Measurements from ENCODE around the gene IVD. TPM values are rescaled to one million over a fixed set of nuclear protein-coding genes. Genes with fewer than 3 reads are reported as not detected.

Gene IVD
- polyA plus RNA-seq, 1 donor from 2014 or later: 28.6 TPM

DNA sequence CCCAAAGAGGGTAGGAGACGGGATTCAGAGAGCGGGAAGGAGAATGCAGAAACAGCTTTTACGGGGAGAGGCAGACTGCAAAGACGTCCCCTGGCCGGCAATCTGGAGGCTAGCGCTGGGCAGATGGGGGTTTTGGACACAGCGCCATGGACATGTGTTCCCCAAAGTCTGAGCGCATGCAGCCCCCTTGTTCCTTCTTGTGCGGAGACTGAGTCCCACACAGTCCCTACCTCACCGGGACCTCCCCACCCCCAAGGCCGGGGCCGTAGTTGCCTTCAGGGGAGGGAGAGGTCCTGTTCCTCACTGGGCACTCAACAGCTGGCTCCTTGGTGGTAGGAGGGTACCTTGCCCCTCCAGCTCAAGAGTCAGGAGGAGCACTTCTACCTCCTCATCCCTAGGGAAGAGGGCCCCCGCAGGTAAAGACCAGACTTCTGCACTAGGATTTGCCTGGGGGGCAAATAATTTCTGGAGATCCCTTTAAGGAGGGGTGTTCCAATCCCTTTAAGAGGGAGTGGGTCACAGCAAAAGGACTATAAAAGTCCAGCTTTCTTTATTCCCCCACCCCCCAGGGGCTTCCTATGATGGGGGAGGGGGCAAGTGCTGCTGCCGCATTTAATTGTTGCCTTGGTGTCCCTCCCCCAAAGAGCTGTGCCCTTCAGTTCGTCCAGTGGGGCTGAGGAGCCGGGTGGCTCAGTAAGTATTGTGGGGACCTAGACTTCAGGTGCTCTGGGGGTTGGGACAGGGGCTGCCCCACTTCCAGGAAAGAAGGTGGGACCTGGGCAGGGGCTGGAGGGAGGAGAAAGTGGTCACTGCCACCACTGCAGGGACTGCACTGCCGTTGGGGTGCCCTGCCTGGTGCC lies 31.5 kb downstream of the IVD start:
- H3K27ac ChIP-seq (ENCODE audit: low read length): no peak overlapping the region
- no peaks in the 10 kb centered on the region for H3K79me2 ChIP-seq (replicated peaks; ENCODE audit: insufficient read depth, low read length)
- H3K4me3 ChIP-seq (ENCODE audit: low read length): peak overlapping the region; percentile 53
- peaks cover 60% of the 10 kb centered on the region for H3K27me3 ChIP-seq (ENCODE audit: insufficient read depth, low read depth, low read length)
- no peaks in the 10 kb centered on the region for H4K20me1 ChIP-seq (ENCODE audit: insufficient read depth)
- H3K9me3 ChIP-seq (ENCODE audit: low read length): no peaks in the 10 kb centered on the region
- no peaks in the 10 kb centered on the region for H3K36me3 ChIP-seq (ENCODE audit: insufficient read depth, low read length)
- TF ChIP-seq REST (IDR thresholded peaks at IDR 0.05; ENCODE audit: borderline replicate concordance) (no peak), RAD21 (conservative IDR thresholded peaks at IDR 0.05) (no peak), POLR2AphosphoS5 (IDR thresholded peaks at IDR 0.05) (no peak), SMC3 (conservative IDR thresholded peaks at IDR 0.05; ENCODE audit: poor library complexity) (no peak), MXI1 (conservative IDR thresholded peaks at IDR 0.05; ENCODE audit: poor library complexity, severe bottlenecking) (no peak), EZH2 (IDR thresholded peaks at IDR 0.05; ENCODE audit: borderline replicate concordance, insufficient read depth, low read length, poor library complexity, severe bottlenecking) (no peak), TAF1 (IDR thresholded peaks at IDR 0.05; ENCODE audit: low read depth) (no peak), EP300 (conservative IDR thresholded peaks at IDR 0.05; ENCODE audit: poor library complexity, severe bottlenecking) (no peak)
- TF ChIP-seq, protein P1, sequence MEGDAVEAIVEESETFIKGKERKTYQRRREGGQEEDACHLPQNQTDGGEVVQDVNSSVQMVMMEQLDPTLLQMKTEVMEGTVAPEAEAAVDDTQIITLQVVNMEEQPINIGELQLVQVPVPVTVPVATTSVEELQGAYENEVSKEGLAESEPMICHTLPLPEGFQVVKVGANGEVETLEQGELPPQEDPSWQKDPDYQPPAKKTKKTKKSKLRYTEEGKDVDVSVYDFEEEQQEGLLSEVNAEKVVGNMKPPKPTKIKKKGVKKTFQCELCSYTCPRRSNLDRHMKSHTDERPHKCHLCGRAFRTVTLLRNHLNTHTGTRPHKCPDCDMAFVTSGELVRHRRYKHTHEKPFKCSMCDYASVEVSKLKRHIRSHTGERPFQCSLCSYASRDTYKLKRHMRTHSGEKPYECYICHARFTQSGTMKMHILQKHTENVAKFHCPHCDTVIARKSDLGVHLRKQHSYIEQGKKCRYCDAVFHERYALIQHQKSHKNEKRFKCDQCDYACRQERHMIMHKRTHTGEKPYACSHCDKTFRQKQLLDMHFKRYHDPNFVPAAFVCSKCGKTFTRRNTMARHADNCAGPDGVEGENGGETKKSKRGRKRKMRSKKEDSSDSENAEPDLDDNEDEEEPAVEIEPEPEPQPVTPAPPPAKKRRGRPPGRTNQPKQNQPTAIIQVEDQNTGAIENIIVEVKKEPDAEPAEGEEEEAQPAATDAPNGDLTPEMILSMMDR (IDR thresholded peaks at IDR 0.05; ENCODE audit: poor library complexity, severe bottlenecking): no peak
- no peaks in the 10 kb centered on the region for H3F3A ChIP-seq (ENCODE audit: insufficient read depth, low read length, poor library complexity, severe bottlenecking)
- no peaks in the 10 kb centered on the region for H3K9me2 ChIP-seq (ENCODE audit: insufficient read depth, low read length)
- H2AFZ ChIP-seq (ENCODE audit: low read depth, low read length): no peak overlapping the region
- H3K4me2 ChIP-seq (ENCODE audit: low read length): no peak overlapping the region
- no peak overlapping the region for H3K9ac ChIP-seq (ENCODE audit: low read length)

- TF ChIP-seq TAF1 (IDR thresholded peaks at IDR 0.05; ENCODE audit: low read depth) (no peak), EZH2 (IDR thresholded peaks at IDR 0.05; ENCODE audit: borderline replicate concordance, insufficient read depth, low read length, poor library complexity, severe bottlenecking) (no peak), MXI1 (conservative IDR thresholded peaks at IDR 0.05; ENCODE audit: poor library complexity, severe bottlenecking) (no peak), POLR2AphosphoS5 (IDR thresholded peaks at IDR 0.05) (no peak), EP300 (conservative IDR thresholded peaks at IDR 0.05; ENCODE audit: poor library complexity, severe bottlenecking) (no peak), RAD21 (conservative IDR thresholded peaks at IDR 0.05) (no peak), SMC3 (conservative IDR thresholded peaks at IDR 0.05; ENCODE audit: poor library complexity) (no peak)
- TF ChIP-seq, protein P1 (IDR thresholded peaks at IDR 0.05; ENCODE audit: poor library complexity, severe bottlenecking): no peak
- Histone ChIP-seq H3K27me3 (ENCODE audit: insufficient read depth, low read depth, low read length) (peaks cover 60% of the 10 kb centered on the region), H3F3A (ENCODE audit: insufficient read depth, low read length, poor library complexity, severe bottlenecking) (no peaks in the 10 kb centered on the region), H3K9me3 (ENCODE audit: low read length) (no peaks in the 10 kb centered on the region), H3K4me3 (ENCODE audit: low read length) (no peak overlapping the region), H3K27ac (ENCODE audit: low read length) (no peak overlapping the region), H3K36me3 (ENCODE audit: insufficient read depth, low read length) (no peaks in the 10 kb centered on the region), H3K9ac (ENCODE audit: low read length) (no peak overlapping the region), H4K20me1 (ENCODE audit: insufficient read depth) (peaks cover 8% of the 10 kb centered on the region), H3K4me2 (ENCODE audit: low read length) (no peak overlapping the region), H3K9me2 (ENCODE audit: insufficient read depth, low read length) (no peaks in the 10 kb centered on the region), H3K79me2 (replicated peaks; ENCODE audit: insufficient read depth, low read length) (peaks cover 8% of the 10 kb centered on the region), H2AFZ (ENCODE audit: low read depth, low read length) (no peak overlapping the region)
These were observed 32.4 kb downstream of the IVD start for GRCh38 chr15:40437752-40438687.

Measured in neural cell (in vitro differentiated cells).